GM12878 (cell line): ENCODE data around the gene FANCC. TPM values are rescaled to one million over a fixed set of nuclear protein-coding genes. Genes with fewer than 3 reads are reported as not detected.

Source experiments
- ATAC-seq: fragments of 200-7000 bp; cut with Tn5 transposase; 3 replicates; pipeline ENCODE4 v1.9.1; 2020; ENCODE audit warnings: mild to moderate bottlenecking, moderate library complexity
- BruUV-seq: library from RNA; stranded (reverse); fragments of 400-500 nt; replicated peaks from 2 replicates; lab custom pipeline; 2021; lab: Mats Ljungman, UMichigan
- CTCF ChIA-PET: fragments of 300-600 bp; sonication (Branson Sonifier 250); formaldehyde crosslinking; extraction: SDS; loops from one replicate; lab custom pipeline; 2021; ENCODE audit warnings: inconsistent platforms; lab: Yijun Ruan, JAX
- POLR2A ChIA-PET: fragments of 350-600 bp; formaldehyde crosslinking; extraction: SDS; loops from one replicate; lab custom pipeline; 2021; ENCODE audit warnings: inconsistent platforms; lab: Charles Lee
- RAD21 ChIA-PET: fragments of 300-600 bp; sonication (Branson Sonifier 250); formaldehyde crosslinking; loops from one replicate; lab custom pipeline; 2023; ENCODE audit warnings: antibody characterized with exemption; ENCODE audit not compliant: unreplicated experiment; lab: Charles Lee
- SMC1A ChIA-PET: fragments of 300-600 bp; sonication (Branson Sonifier 250); formaldehyde crosslinking; loops from one replicate; lab custom pipeline; 2023; ENCODE audit not compliant: unreplicated experiment, uncharacterized antibody; lab: Charles Lee
- DNase-seq: peaks from one replicate; pipeline ENCODE4 v3.0.0-alpha.2; 2011; ENCODE audit warnings: low read depth, low spot score
- FAIRE-seq: peaks from 3 replicates; lab custom pipeline; 2011; peaks lifted over from hg19 to GRCh38; lab: Jason Lieb, UNC
- H2AFZ ChIP-seq: 2 replicates; pipeline ENCODE4 v1.6.0; 2011; ENCODE audit warnings: low read depth, low read length, control low read depth; ENCODE audit not compliant: control insufficient read depth
- H3K27ac ChIP-seq: 2 replicates; pipeline ENCODE4 v1.5.1; 2011; ENCODE audit warnings: control low read depth; ENCODE audit not compliant: control insufficient read depth, insufficient read depth
- H3K27me3 ChIP-seq, 2 experiments: replicated peaks in 1 of 2; 2 replicates each; pipeline versions ENCODE4 v1.6.0 to v1.6.1; 2011; ENCODE audit warnings: low read length in 1 of 2; ENCODE audit not compliant: control insufficient read depth in 2 of 2, insufficient read depth in 2 of 2
- H3K36me3 ChIP-seq, 2 experiments: 2 replicates each; pipeline ENCODE4 v1.5.1; 2011; ENCODE audit warnings: low read length in 1 of 2; ENCODE audit not compliant: control insufficient read depth in 2 of 2, insufficient read depth in 2 of 2
- H3K4me1 ChIP-seq: 2 replicates; pipeline ENCODE4 v1.6.1; 2011; ENCODE audit warnings: mild to moderate bottlenecking, low read length, moderate library complexity, mixed read lengths; ENCODE audit not compliant: control insufficient read depth, insufficient read depth
- H3K4me2 ChIP-seq: 2 replicates; pipeline ENCODE4 v1.6.0; 2011; ENCODE audit warnings: control low read depth; ENCODE audit not compliant: control insufficient read depth, insufficient read depth
- H3K4me3 ChIP-seq: fragments of 200-600 bp; sonication (generic); 2 replicates; pipeline ENCODE4 v1.5.1; 2016
- H3K79me2 ChIP-seq: 2 replicates; pipeline ENCODE4 v1.6.0; 2011; ENCODE audit warnings: low read length; ENCODE audit not compliant: control insufficient read depth, insufficient read depth
- H3K9ac ChIP-seq: 2 replicates; pipeline ENCODE4 v1.8.0; 2011; ENCODE audit warnings: low read length, control low read depth, mixed read lengths; ENCODE audit not compliant: control insufficient read depth, insufficient read depth
- H3K9me3 ChIP-seq: replicated peaks from 3 replicates; pipeline ENCODE4 v1.5.1; 2011; ENCODE audit warnings: mild to moderate bottlenecking, low read length; ENCODE audit not compliant: control insufficient read depth, insufficient read depth
- H4K20me1 ChIP-seq: 2 replicates; pipeline ENCODE4 v1.6.0; 2011; ENCODE audit not compliant: control insufficient read depth, insufficient read depth
- PKNOX1 ChIP-seq: fragments of 450-650 bp; IDR thresholded peaks from 2 replicates; pipeline ENCODE4 v1.6.1; 2016; ENCODE audit warnings: mild to moderate bottlenecking
- RAD21 ChIP-seq: IDR thresholded peaks from 2 replicates; pipeline ENCODE4 v1.6.1; 2011; ENCODE audit warnings: mild to moderate bottlenecking, low read depth, low read length, moderate library complexity; ENCODE audit not compliant: insufficient read depth
- SPI1 ChIP-seq: IDR thresholded peaks from 2 replicates; pipeline ENCODE4 v1.6.1; 2011; ENCODE audit warnings: low read depth, mild to moderate bottlenecking, low read length, moderate library complexity, borderline replicate concordance; ENCODE audit not compliant: insufficient read depth
- WGBS: methylation state at CpG from one replicate; pipeline ENCODE4 v1.1.6; 2016; ENCODE audit warnings: low lambda C conversion rate; ENCODE audit not compliant: insufficient replicate concordance, insufficient coverage; ENCODE audit errors: missing lambda C conversion rate; 5-methylcytosine and 5-hydroxymethylcytosine counted together
- in situ Hi-C: fragments of 300-500 bp; cut with MboI; formaldehyde crosslinking; loops from 9 replicates; pipeline ENCODE4 v1.14.3; 2018; ENCODE audit warnings: mixed read lengths
- intact Hi-C: fragments of 100-400 bp; cut with micrococcal nuclease; formaldehyde crosslinking; loops from one replicate; pipeline ENCODE4 v1.14.2; 2022; ENCODE audit not compliant: unreplicated experiment
- polyA plus RNA-seq, 11 experiments: library from polyadenylated mRNA; depleted of rRNA in 4 of 11; unstranded in 6 of 11; stranded (reverse) in 5 of 11; fragments of >200 nt; fragmentation: Nextera tagmentation in 4 of 11; fragmentation: Illumina TruSeq in 1 of 11; extraction: Ambion mirVana in 4 of 11; extraction: Trizol in 1 of 11; gene quantifications; 1 replicate in 1 of 11; 2 replicates in 10 of 11; pipeline versions ENCODE4 v1.2.1 to v1.2.3, GENCODE V29; 2011 to 2016; ENCODE audit warnings: inconsistent platforms in 2 of 11, missing spikeins in 2 of 11, low read depth in 1 of 11
- total RNA-seq, 4 experiments: library from RNA; depleted of rRNA in 3 of 4; stranded (reverse); fragments of >200 nt in 3 of 4; fragmentation: Illumina TruSeq in 1 of 4; extraction: Trizol in 1 of 4; gene quantifications; 2 replicates each; pipeline versions ENCODE4 v1.2.1 to v1.2.3, GENCODE V29; 2013 to 2021

The FANCC gene
- total and polyA plus RNA-seq, 10 of the 15 experiments (the other 5 are each of a cell fraction or from before 2014, with no cell fraction given), result 1.2 to 16.8 (median 10.5) TPM

- no peak for DNase-seq
- no peaks in the 10 kb centered on the region; the same call in 2 of the 3 replicates for H3K9me3 ChIP-seq
- H3K36me3 ChIP-seq, result no peaks in the 10 kb centered on the region
- in situ Hi-C loops (no loop called here), intact Hi-C loops (no loop called here)
- H3K79me2 ChIP-seq, result no peaks in the 10 kb centered on the region; the same call in 1 of the 2 replicates
- H3K4me2 ChIP-seq, result 0 out of 2 replicates have a peak overlapping the region, but pooled peaks have one; percentile 1
- ChIA-PET SMC1A (interaction anchor here (1.2 to 1.8 kb wide), 3 partner anchors 8 to 142 kb away, joined by 3 to 5 read pairs (median 3); no protein-coding TSS in a partner anchor), POLR2A (no interaction called here), RAD21 (interaction anchor here (1.0 kb wide), 1 partner anchor 8 kb away, joined by 3 read pairs; no protein-coding TSS in a partner anchor), CTCF (interaction anchor here (0.7 to 1.6 kb wide), 4 partner anchors 8 to 143 kb away, joined by 3 to 4 read pairs (median 3); no protein-coding TSS in a partner anchor)
- peak overlapping the region; percentile 29 for H2AFZ ChIP-seq
- no TSS peak for BruUV-seq
- H3K27me3 ChIP-seq, result no peaks in the 10 kb centered on the region
- no peaks in the 10 kb centered on the region for H3K4me1 ChIP-seq
- H3K4me3 ChIP-seq, result no peak overlapping the region
- H3K9ac ChIP-seq, result no peak overlapping the region
- H3K27ac ChIP-seq, result no peak overlapping the region
- FAIRE-seq, result no peak
- H4K20me1 ChIP-seq, result no peaks in the 10 kb centered on the region
- peak; percentile 21; the same call in 1 of the 2 replicates for TF ChIP-seq PKNOX1
- no peak for TF ChIP-seq RAD21
- TF ChIP-seq SPI1, result peak; percentile 56; the same call in 1 of the 2 replicates
- 28% methylated on average over 4 of the region's 4 CpGs for WGBS
- ATAC-seq, result peak; percentile 48; the same call in 2 of the 3 replicates
These were observed 44.0 kb downstream of the FANCC start for GRCh38 chr9:95273369-95274022.
